GM19324 (cell line): ENCODE results near the gene TTC38.

Experiments
- ATAC-seq: cut with Tn5 transposase; IDR thresholded peaks from one replicate; pipeline ENCODE4 v1.9.1; 2021; ENCODE audit warnings: mild to moderate bottlenecking, moderate library complexity; ENCODE audit not compliant: unreplicated experiment, low FRiP score

The TTC38 gene

GRCh38 chr22:46267431-46268279, at the start of gene TTC38:
Gene TTC38, plus strand, starts transcription at chr22:46268008. Its CDS starts 32 bp downstream, at chr22:46268040.
- ATAC-seq = peak; percentile 79

DNA sequence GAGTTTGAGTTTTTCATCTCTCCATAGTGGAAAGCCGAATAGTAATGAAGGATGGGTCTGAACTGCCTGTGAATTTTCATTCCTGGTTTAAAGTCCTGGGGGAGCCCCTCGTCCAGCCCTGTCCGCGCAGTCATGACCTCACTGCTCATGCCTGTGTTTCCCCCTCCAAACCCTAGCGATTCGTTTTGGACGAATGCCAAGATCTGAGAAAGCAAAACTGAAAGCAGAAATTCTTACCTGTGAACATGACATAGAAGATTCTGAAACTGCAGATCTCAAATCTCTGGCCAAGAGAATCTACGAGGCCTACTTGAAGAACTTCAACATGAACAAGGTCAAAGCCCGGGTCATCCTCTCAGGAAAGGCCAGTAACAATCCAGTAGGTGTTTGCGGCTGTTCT, 48.2 kb upstream of the TTC38 start:
- no peak for ATAC-seq

DNA sequence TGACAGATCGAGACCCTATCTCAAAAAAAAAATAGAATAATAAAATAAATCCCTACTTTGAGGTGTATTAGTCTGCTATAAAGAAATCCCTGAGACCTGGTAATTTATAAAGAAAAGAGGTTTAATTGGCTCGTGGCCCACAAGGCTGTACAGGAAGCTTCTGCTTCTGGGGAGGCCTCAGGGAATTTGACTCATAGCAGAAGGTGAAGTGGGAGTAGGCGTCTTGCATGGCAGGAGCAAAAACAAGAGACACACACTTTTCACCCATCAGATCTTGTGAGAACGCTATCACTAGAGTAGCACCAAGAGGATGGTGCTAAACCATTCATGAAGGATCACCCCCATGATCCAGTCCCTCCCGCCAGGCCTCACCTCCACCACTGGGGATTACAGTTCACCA, 46.9 kb upstream of the TTC38 start:
- no peak for ATAC-seq

GRCh38 chr22:46224044-46224897, 43.5 kb upstream of the TTC38 start:
- ATAC-seq = no peak

DNA sequence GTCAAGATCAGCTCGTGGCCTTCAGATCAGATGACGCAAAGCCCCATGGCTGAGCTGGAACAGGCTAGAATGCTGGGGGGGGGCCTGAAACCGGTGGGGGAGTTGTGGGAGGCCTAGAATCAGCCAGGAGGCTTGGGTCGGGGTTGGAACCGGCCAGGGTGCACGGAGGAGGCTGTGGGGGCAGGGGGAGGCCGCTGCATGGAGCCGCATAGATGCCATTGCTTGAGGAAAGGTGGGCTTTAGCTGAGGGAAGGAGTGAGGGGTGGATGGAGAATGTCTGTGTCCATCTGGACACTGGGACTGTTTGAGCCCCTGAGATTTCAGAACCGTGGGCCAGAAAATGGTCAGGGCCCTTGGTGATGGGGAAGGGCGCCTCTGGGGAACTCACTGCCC, 42.9 kb upstream of the TTC38 start:
- no peak for ATAC-seq

- ATAC-seq = no peak
Measured at GRCh38 chr22:46225631-46226030, 42.2 kb upstream of the TTC38 start.

DNA sequence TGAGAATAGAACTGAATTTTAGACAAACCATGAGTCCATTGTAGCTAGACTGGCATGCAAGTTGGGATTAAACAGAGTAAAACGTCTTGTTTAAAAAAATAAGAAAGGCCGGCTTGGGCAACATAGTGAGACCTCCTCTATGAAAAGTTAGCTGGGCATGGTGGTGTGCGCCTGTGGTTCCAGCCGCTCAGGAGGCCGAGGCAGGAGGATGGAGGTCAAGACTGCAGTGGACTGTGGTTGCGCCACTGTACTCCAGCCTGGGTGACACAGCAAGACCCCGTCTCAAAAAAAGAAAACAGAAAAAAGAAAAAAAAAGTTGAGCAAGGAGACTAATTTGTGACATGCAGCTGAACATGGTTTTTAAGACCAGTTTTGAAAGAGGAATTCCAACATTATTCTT, 41.2 kb upstream of the TTC38 start:
- ATAC-seq = no peak

- no peak for ATAC-seq
Measured at GRCh38 chr22:46229701-46230100, 38.1 kb upstream of the TTC38 start.

DNA sequence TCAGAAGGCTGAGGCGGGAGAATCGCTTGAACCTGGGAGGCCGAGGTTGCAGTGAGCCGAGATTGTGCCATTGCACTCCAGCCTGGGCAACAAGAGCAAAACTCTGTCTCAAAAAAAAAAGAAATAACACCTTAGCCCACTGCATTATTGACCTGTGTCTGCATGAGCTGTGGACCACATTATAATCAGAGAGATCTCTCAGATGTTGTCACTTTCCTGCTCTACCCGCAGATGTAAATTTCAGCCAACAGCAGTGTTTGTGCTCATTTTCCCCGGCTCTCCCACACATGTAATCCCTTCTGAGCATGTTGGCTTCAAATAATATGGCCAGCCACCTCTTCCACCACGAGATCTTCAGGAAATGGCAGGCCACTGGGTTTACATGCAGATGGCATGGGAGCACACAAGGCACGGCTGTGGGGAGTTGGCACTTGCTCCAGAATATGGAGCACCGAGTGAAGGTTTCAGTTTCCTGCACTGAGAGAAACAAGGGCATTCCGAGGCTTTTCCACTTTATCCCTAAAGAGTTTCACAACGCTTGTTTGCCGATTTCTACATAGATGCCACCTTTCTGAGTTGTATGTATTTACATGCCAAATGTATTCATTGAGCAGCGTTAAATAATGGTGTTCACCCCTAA, 37.4 kb upstream of the TTC38 start:
- ATAC-seq = no peak

- no peak for ATAC-seq
Measured at GRCh38 chr22:46233231-46233630, 34.6 kb upstream of the TTC38 start.

DNA sequence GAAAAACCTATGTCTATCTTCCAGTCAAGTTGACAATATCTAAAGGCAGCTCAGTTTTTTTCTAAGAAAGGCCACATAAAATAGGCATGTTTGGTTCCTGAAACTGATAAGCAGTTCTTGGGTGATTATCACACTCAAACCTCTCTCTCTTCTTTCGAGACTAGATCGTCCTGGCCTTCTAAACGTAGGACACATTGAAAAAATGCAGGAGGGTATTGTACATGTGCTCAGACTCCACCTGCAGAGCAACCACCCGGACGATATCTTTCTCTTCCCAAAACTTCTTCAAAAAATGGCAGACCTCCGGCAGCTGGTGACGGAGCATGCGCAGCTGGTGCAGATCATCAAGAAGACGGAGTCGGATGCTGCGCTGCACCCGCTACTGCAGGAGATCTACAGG, 32.8 kb upstream of the TTC38 start:
- no peak for ATAC-seq

DNA sequence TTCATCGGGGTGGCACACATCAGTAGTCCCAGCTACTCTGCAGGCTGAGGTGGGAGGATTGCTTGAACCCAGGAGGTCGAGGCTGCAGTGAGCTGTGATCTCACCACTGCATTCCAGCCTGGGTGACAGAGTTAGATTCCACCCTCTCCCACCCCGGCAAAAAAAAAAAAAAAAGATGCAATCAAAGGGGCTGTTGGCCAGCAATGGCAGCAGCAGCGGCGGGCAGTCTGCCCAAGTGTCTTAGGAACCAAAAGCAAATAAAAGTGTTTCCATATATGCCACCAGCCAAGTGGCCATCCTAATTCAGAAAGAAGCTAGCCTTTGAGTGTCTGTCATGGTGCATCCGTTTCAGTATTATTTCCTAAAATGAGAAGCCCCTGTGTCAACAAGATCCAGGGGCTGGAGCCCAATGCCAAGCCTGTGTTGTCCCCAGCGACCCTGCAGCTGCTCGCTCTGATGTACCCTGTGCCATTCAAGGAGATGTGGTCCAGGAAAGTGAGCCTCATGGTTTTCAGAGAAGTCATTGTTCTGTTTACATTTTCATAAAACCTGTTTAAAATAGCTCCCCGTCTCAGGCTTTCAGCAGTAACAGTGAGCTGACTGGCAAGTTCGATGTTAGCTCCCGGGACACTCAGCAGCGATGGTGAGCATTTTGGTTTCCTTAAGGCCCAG, 30.2 kb upstream of the TTC38 start:
- no peak for ATAC-seq

- ATAC-seq = no peak
Measured at GRCh38 chr22:46238541-46238940, 29.3 kb upstream of the TTC38 start.

- no peak for ATAC-seq
Measured at GRCh38 chr22:46239261-46240048, 28.4 kb upstream of the TTC38 start.

- no peak for ATAC-seq
Measured at GRCh38 chr22:46240073-46240472, 27.7 kb upstream of the TTC38 start.

GRCh38 chr22:46240506-46240905, 27.3 kb upstream of the TTC38 start:
- ATAC-seq = no peak

DNA sequence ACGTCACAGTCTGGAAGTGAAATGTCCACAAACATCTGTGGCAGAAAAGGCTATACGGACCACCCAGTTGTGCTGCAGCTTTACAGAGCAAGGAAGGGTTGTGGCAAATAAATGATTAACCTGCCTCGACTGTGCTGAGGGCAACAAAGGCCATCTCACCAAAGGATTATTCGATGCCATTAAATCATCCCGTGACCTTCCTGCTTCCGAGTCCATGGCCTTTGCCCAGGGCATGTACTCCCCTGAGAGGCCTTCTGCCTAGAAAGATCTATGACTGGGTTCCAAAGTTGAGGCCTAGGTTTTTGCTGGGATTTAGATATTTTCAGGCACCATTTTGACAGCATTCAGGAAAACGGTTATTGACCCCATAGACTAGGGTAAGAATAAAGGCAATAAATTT, 26.9 kb upstream of the TTC38 start:
- ATAC-seq = no peak

DNA sequence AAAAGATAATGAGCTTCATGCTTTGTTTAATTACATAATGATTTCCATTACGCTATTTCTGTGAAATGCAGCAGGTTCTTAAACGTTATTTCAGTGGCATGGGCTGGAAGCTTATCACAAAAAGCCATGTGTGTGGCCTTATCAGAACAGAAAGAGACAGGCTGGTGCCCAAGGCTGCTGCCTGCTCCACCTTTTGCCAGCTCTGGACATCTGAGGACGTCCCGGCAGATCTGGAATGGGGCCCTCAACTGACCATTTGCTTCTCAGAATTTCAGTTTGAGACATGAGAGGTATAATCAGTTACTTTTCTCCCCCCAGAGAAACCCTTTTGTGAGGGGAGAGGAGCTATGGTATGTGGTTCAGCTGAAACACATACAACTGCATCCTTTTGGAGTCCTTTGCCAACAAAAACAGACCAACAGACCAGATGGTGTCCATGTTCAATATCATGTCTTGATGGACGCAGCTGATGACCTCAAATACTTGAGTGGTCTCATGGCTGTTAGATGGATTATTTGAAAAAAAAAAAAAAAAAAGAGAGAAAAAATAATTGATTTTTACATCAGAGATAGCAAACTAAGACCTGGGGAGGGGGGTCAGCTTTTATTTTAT, 26.3 kb upstream of the TTC38 start:
- no peak for ATAC-seq

DNA sequence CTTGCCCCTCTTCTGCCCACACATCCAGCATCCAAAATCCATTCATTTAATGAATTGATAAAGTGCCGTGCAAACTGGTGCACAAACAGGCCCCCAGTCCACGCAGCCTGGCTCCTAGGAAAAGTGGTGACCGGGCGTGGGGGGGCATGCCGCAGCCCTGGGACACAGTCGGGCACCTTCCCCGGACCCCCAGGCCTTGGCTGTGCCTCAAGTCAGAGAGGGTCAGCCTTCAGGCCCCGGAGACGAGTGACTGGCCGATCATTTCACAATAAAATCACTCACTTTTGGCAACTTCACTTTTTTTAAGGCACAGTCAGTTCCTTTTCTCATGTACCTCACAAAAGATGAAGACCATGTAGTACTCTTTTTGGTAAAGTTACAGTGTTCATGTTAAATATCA, 25.7 kb upstream of the TTC38 start:
- no peak for ATAC-seq
